Adrenal gland (tissue), 12 donors: ENCODE results near the gene ST7. TPM values are rescaled to one million over a fixed set of nuclear protein-coding genes. Genes with fewer than 3 reads are reported as not detected.

ENCODE experiments used
- DNase-seq, 7 donors: peaks; one replicate each; pipeline ENCODE4 v3.0.0-alpha.2; 2019 to 2020
- H3K27ac ChIP-seq, 5 donors: fragments of 200-600 bp; sonication (generic) in 4 of 5; 1 replicate in 3 of 5; 2 replicates in 2 of 5; pipeline versions ENCODE4 v1.5.1 to v1.8.0; 2016 to 2020; ENCODE audit warnings: mild to moderate bottlenecking in 1 of 5
- H3K27me3 ChIP-seq: fragments of 200-600 bp; 2 replicates; pipeline ENCODE4 v1.8.0; 2021
- H3K36me3 ChIP-seq, 2 donors: fragments of 200-600 bp; replicated peaks in 1 of 2; 1 replicate in 1 of 2; 2 replicates in 1 of 2; pipeline versions ENCODE4 v1.5.1 to v1.8.0; 2018 to 2022
- H3K4me1 ChIP-seq, 2 donors: fragments of 200-600 bp; replicated peaks in 1 of 2; 1 replicate in 1 of 2; 2 replicates in 1 of 2; pipeline versions ENCODE4 v1.5.1 to v1.8.0; 2018 to 2021
- H3K4me3 ChIP-seq, 4 donors: fragments of 200-600 bp; sonication (generic) in 3 of 4; one replicate each; pipeline ENCODE4 v1.5.1; 2016 to 2018
- H3K9me3 ChIP-seq, 3 donors: fragments of 200-600 bp; sonication (generic) in 1 of 3; replicated peaks in 1 of 3; 1 replicate in 2 of 3; 2 replicates in 1 of 3; pipeline versions ENCODE4 v1.5.1 to v1.8.0; 2016 to 2021
- CTCF ChIP-seq, 6 experiments: fragments of 450-650 bp in 4 of 6; fragments of 200-600 bp in 2 of 6; sonication (generic) in 1 of 6; IDR thresholded peaks; 1 replicate in 5 of 6; 2 replicates in 1 of 6; pipeline versions ENCODE4 v1.5.1 to v1.8.0; 2016 to 2021; ENCODE audit warnings: antibody characterized with exemption in 6 of 6, mild to moderate bottlenecking in 2 of 6, moderate library complexity in 1 of 6
- POLR2A ChIP-seq, 2 donors: fragments of 450-650 bp; IDR thresholded peaks; one replicate each; pipeline ENCODE4 v1.6.1; 2017; ENCODE audit warnings: antibody characterized with exemption in 2 of 2, mild to moderate bottlenecking in 2 of 2, moderate library complexity in 1 of 2
- WGBS, 4 donors: extraction: QIAGEN DNeasy Blood & Tissue Kit in 2 of 4; methylation state at CpG; one replicate each; pipeline versions ENCODE4 v1.1.5 to v1.1.7; 2013 to 2017; 5-methylcytosine and 5-hydroxymethylcytosine counted together
- intact Hi-C, 2 donors: fragments of 100-400 bp; cut with DNase I; formaldehyde crosslinking; loops; one replicate each; pipeline versions ENCODE4 v1.14.1 to v1.15.0; 2022 to 2023
- polyA plus RNA-seq, 3 donors: library from polyadenylated mRNA; stranded (reverse); fragments of 200-250 nt in 2 of 3; fragments of 350-450 nt in 1 of 3; fragmentation: Illumina TruSeq in 1 of 3; extraction: RNeasy Lipid Tissue Mini Kit (QIAGEN cat#74804) in 1 of 3; gene quantifications; one replicate each; pipeline ENCODE4 v1.2.3, GENCODE V29; 2013 to 2014
- total RNA-seq, 9 donors: library from RNA; depleted of rRNA in 4 of 9; stranded (reverse); fragments of >200 nt in 4 of 9; fragments of 120-200 nt in 1 of 9; fragmentation: NEBNext Ultra II Directional in 1 of 9; extraction: Animal tissue kit (Norgen Biotek cat#: 25700) in 1 of 9; gene quantifications; one replicate each; pipeline versions ENCODE4 v1.1.0 to v1.2.4, GENCODE V29; 2013 to 2023
- donor health status: healthy with polysubstance abuse.
- donor health status: Bipolar disorder and iron deficiency.
- donor health status: DM: yes; HTN: yes; CAD: no.
- donor health status: DM: no; HTN: no; CAD: no.
- donor health status: DM: no; HTN: no; CAD: no.
- donor health status: DM: yes; HTN: yes; CAD: no.

Gene ST7
- total and polyA plus RNA-seq, 12 donors, result 15.7 to 69.9 (median 33.1) TPM

GRCh38 chr7:116980354-116980753 is 27.1 kb downstream of the ST7 start:
- Histone ChIP-seq H3K27ac (no peak overlapping the region), H3K4me3 (no peak overlapping the region), H3K9me3 (no peaks in the 10 kb centered on the region), H3K36me3 (no peaks in the 10 kb centered on the region), H3K4me1 (no peaks in the 10 kb centered on the region), H3K27me3 (no peaks in the 10 kb centered on the region)
- TF ChIP-seq POLR2A (IDR thresholded peaks at IDR 0.05) (no peak), CTCF (IDR thresholded peaks at IDR 0.05) (no peak)
- DNase-seq, result no peak
- 78 to 87% (median 86%) methylated on average over 4 of the region's 4 CpGs for WGBS, 4 donors
- intact Hi-C loops, result loop anchor here in 1 of 2 donors (10.0 kb wide), 1 partner anchor 46 kb away; no protein-coding TSS in a partner anchor

GRCh38 chr7:116981939-116982338 is 28.6 kb downstream of the ST7 start:
- intact Hi-C loops, result loop anchor here in 1 of 2 donors (10.0 kb wide), 1 partner anchor 47 kb away; no protein-coding TSS in a partner anchor
- TF ChIP-seq CTCF (IDR thresholded peaks at IDR 0.05) (no peak), POLR2A (IDR thresholded peaks at IDR 0.05) (no peak)
- 76 to 88% (median 79%) methylated on average over 2 of the region's 2 CpGs for WGBS, 4 donors

GRCh38 chr7:116984511-116984910 is 31.2 kb downstream of the ST7 start:
- H3K4me1 ChIP-seq, result no peaks in the 10 kb centered on the region
- 61 to 72% (median 65%) methylated on average over 2 of the region's 2 CpGs for WGBS, 4 donors
- H3K36me3 ChIP-seq, result no peaks in the 10 kb centered on the region
- no peak overlapping the region for H3K27ac ChIP-seq
- TF ChIP-seq CTCF (IDR thresholded peaks at IDR 0.05) (no peak), POLR2A (IDR thresholded peaks at IDR 0.05) (no peak)
- H3K4me3 ChIP-seq, result no peak overlapping the region
- DNase-seq, result no peak
- intact Hi-C loops, result loop anchor here in 1 of 2 donors (10.0 kb wide), 1 partner anchor 50 kb away; no protein-coding TSS in a partner anchor
- H3K27me3 ChIP-seq, result no peaks in the 10 kb centered on the region
- H3K9me3 ChIP-seq, result no peaks in the 10 kb centered on the region

More at GRCh38 chr7:116981939-116982338, 28.6 kb downstream of the ST7 start:
- no peaks in the 10 kb centered on the region for H3K9me3 ChIP-seq
- DNase-seq, result no peak
- H3K4me1 ChIP-seq, result no peaks in the 10 kb centered on the region
- no peak overlapping the region for H3K4me3 ChIP-seq
- no peaks in the 10 kb centered on the region for H3K36me3 ChIP-seq
- no peaks in the 10 kb centered on the region for H3K27me3 ChIP-seq
- H3K27ac ChIP-seq, result no peak overlapping the region

GRCh38 chr7:116984917-116985316 is 31.6 kb downstream of the ST7 start:
- H3K27me3 ChIP-seq, result no peaks in the 10 kb centered on the region
- intact Hi-C loops, result loop anchor here (5.0 to 10.0 kb wide), 2 partner anchors 50 to 132 kb away; no protein-coding TSS in a partner anchor
- H3K4me3 ChIP-seq, result no peak overlapping the region
- no peak for DNase-seq
- 64 to 79% (median 74%) methylated on average over 2 of the region's 2 CpGs for WGBS, 4 donors
- no peaks in the 10 kb centered on the region for H3K36me3 ChIP-seq
- H3K4me1 ChIP-seq, result no peaks in the 10 kb centered on the region
- no peak overlapping the region for H3K27ac ChIP-seq
- no peak for TF ChIP-seq POLR2A (IDR thresholded peaks at IDR 0.05)
- peak; percentile 44 to 74 (median 63) for TF ChIP-seq CTCF (IDR thresholded peaks at IDR 0.05)
- no peaks in the 10 kb centered on the region for H3K9me3 ChIP-seq
